ENCODE results near the gene MEOX2.

The MEOX2 gene

GRCh38 chr7:15647309-15647708, 39.2 kb downstream of the MEOX2 start:
- H3K4me2 ChIP-seq (ENCODE audit: low read depth, low read length), result no peak overlapping the region
- DNase-seq, result no peak
- H3K4me3 ChIP-seq (ENCODE audit: low read length), result no peak overlapping the region
- no peak overlapping the region for H2AFZ ChIP-seq (ENCODE audit: low read length)
- H3F3A ChIP-seq (ENCODE audit: insufficient read depth, low read length), result no peaks in the 10 kb centered on the region
- H3K27ac ChIP-seq (ENCODE audit: low read length), result no peak overlapping the region; the same call in 1 of the 2 replicates
- TF ChIP-seq EZH2phosphoT487 (IDR thresholded peaks at IDR 0.05; ENCODE audit: low read length) (no peak), EZH2 (optimal IDR thresholded peaks at IDR 0.05; ENCODE audit: low read depth, low read length) (no peak), CTCF (IDR thresholded peaks at IDR 0.05; ENCODE audit: low read length) (no peak)
- no peaks in the 10 kb centered on the region for H3K4me1 ChIP-seq (ENCODE audit: low read length)
- no peaks in the 10 kb centered on the region for H3K27me3 ChIP-seq (replicated peaks; ENCODE audit: insufficient read depth, low read length)
- H3K79me2 ChIP-seq (ENCODE audit: low read length), result no peaks in the 10 kb centered on the region
- no peaks in the 10 kb centered on the region for H3K36me3 ChIP-seq (replicated peaks; ENCODE audit: insufficient read depth, low read length)
- H3K9me2 ChIP-seq (replicated peaks; ENCODE audit: insufficient read depth, low read length), result no peaks in the 10 kb centered on the region
- no peak overlapping the region for H3K9ac ChIP-seq (ENCODE audit: low read length)
- no peaks in the 10 kb centered on the region for H3K9me3 ChIP-seq (replicated peaks; ENCODE audit: insufficient read depth, low read length)
- H4K20me1 ChIP-seq (ENCODE audit: insufficient read depth, low read length), result no peaks in the 10 kb centered on the region

GRCh38 chr7:15643000-15643705, 43.3 kb downstream of the MEOX2 start:
- Histone ChIP-seq H3K79me2 (ENCODE audit: low read length) (no peaks in the 10 kb centered on the region), H3K9ac (ENCODE audit: low read length) (no peak overlapping the region), H3K4me1 (ENCODE audit: low read length) (no peaks in the 10 kb centered on the region), H3K36me3 (replicated peaks; ENCODE audit: insufficient read depth, low read length) (no peaks in the 10 kb centered on the region), H3K9me3 (replicated peaks; ENCODE audit: insufficient read depth, low read length) (no peaks in the 10 kb centered on the region), H3K4me2 (ENCODE audit: low read depth, low read length) (no peak overlapping the region), H3K4me3 (ENCODE audit: low read length) (no peak overlapping the region), H3K27ac (ENCODE audit: low read length) (no peak overlapping the region), H3K9me2 (replicated peaks; ENCODE audit: insufficient read depth, low read length) (no peaks in the 10 kb centered on the region), H4K20me1 (ENCODE audit: insufficient read depth, low read length) (no peaks in the 10 kb centered on the region), H2AFZ (ENCODE audit: low read length) (no peak overlapping the region), H3F3A (ENCODE audit: insufficient read depth, low read length) (no peaks in the 10 kb centered on the region), H3K27me3 (replicated peaks; ENCODE audit: insufficient read depth, low read length) (no peaks in the 10 kb centered on the region)
- TF ChIP-seq EZH2 (optimal IDR thresholded peaks at IDR 0.05; ENCODE audit: low read depth, low read length) (no peak), CTCF (IDR thresholded peaks at IDR 0.05; ENCODE audit: low read length) (no peak), EZH2phosphoT487 (IDR thresholded peaks at IDR 0.05; ENCODE audit: low read length) (no peak)
- no peak for DNase-seq

GRCh38 chr7:15628876-15629275, 57.6 kb downstream of the MEOX2 start:
- Histone ChIP-seq H3K27me3 (replicated peaks; ENCODE audit: insufficient read depth, low read length) (no peaks in the 10 kb centered on the region), H3K36me3 (replicated peaks; ENCODE audit: insufficient read depth, low read length) (no peaks in the 10 kb centered on the region), H3K9ac (ENCODE audit: low read length) (no peak overlapping the region), H3K79me2 (ENCODE audit: low read length) (no peaks in the 10 kb centered on the region), H2AFZ (ENCODE audit: low read length) (no peak overlapping the region), H3K27ac (ENCODE audit: low read length) (no peak overlapping the region), H3K4me3 (ENCODE audit: low read length) (no peak overlapping the region), H3K4me2 (ENCODE audit: low read depth, low read length) (no peak overlapping the region), H3K4me1 (ENCODE audit: low read length) (no peaks in the 10 kb centered on the region), H3F3A (ENCODE audit: insufficient read depth, low read length) (no peaks in the 10 kb centered on the region), H3K9me2 (replicated peaks; ENCODE audit: insufficient read depth, low read length) (no peaks in the 10 kb centered on the region), H4K20me1 (ENCODE audit: insufficient read depth, low read length) (no peaks in the 10 kb centered on the region), H3K9me3 (replicated peaks; ENCODE audit: insufficient read depth, low read length) (no peaks in the 10 kb centered on the region; the same call in 1 of the 2 replicates)
- TF ChIP-seq EZH2phosphoT487 (IDR thresholded peaks at IDR 0.05; ENCODE audit: low read length), result no peak
- no peak for TF ChIP-seq EZH2 (optimal IDR thresholded peaks at IDR 0.05; ENCODE audit: low read depth, low read length)
- no peak for TF ChIP-seq CTCF (IDR thresholded peaks at IDR 0.05; ENCODE audit: low read length)
- no peak for DNase-seq

Measured in MM.1S (cell line).